NT2/D1 (cell line): ENCODE measurements around the gene DLG2.

Source experiments
- SUZ12 ChIP-seq: IDR thresholded peaks from 2 replicates; pipeline ENCODE4 v1.6.1; 2011; ENCODE audit not compliant: insufficient read length, insufficient read depth; ENCODE audit errors: extremely low read depth
- YY1 ChIP-seq: IDR thresholded peaks from 2 replicates; pipeline ENCODE4 v1.6.1; 2011; ENCODE audit not compliant: insufficient read length, insufficient read depth
- ZNF274 ChIP-seq: IDR thresholded peaks from 2 replicates; pipeline ENCODE4 v1.6.1; 2011; ENCODE audit warnings: mild to moderate bottlenecking, low read depth, low read length

GRCh38 chr11:84146826-84147225 is 1480.3 kb downstream of the DLG2 start:
- TF ChIP-seq SUZ12 (no peak), ZNF274 (no peak), YY1 (no peak)
